K562 (cell line): Measurements from ENCODE around the gene SORCS2. TPM values are rescaled to one million over a fixed set of nuclear protein-coding genes. Genes with fewer than 3 reads are reported as not detected.

Source experiments
- ATAC-seq: fragments of 200-7000 bp; cut with Tn5 transposase; 3 replicates; pipeline ENCODE4 v1.9.1; 2020; ENCODE audit warnings: moderate library complexity
- BruUV-seq: library from RNA; stranded (reverse); fragments of 400-500 nt; replicated peaks from 2 replicates; lab custom pipeline; 2021; lab: Mats Ljungman, UMichigan
- CTCF ChIA-PET: fragments of 300-600 bp; formaldehyde crosslinking; extraction: SDS; loops from one replicate; lab custom pipeline; 2021; ENCODE audit warnings: low intra/inter-chr PET ratio; lab: Yijun Ruan, JAX
- POLR2A ChIA-PET: fragments of 300-600, 350-650 bp; sonication (Branson Sonifier 250); formaldehyde crosslinking; extraction: SDS; loops from one replicate; lab custom pipeline; 2021; ENCODE audit warnings: antibody characterized with exemption, inconsistent platforms; lab: Yijun Ruan, JAX
- DNase-seq, 4 experiments: peaks; one replicate each; pipeline versions ENCODE4 v3.0.0 to v3.0.0-alpha.2; 2011 to 2018; ENCODE audit warnings: low spot score in 3 of 4, mixed read lengths in 3 of 4; ENCODE audit errors: extremely low read depth in 1 of 4
- FAIRE-seq: peaks from 2 replicates; lab custom pipeline; 2011; peaks lifted over from hg19 to GRCh38; lab: Jason Lieb, UNC
- H2AFZ ChIP-seq: 2 replicates; pipeline ENCODE4 v1.6.0; 2011; ENCODE audit warnings: low read depth, low read length, control low read depth, inconsistent platforms
- H3K27ac ChIP-seq: fragments of 200-600 bp; 3 replicates; pipeline ENCODE4 v1.8.0; 2011; ENCODE audit warnings: low read depth, mild to moderate bottlenecking, control low read depth, inconsistent platforms, low read length, moderate library complexity, mixed read lengths; ENCODE audit errors: extremely low read depth
- H3K27me3 ChIP-seq, 2 experiments: fragments of 300-600 bp in 1 of 2; 2 replicates in 1 of 2; 3 replicates in 1 of 2; pipeline versions ENCODE4 v1.6.0 to v1.8.0; 2011; ENCODE audit warnings: inconsistent platforms in 2 of 2, low read length in 2 of 2, mild to moderate bottlenecking in 1 of 2, mixed read lengths in 1 of 2, moderate library complexity in 1 of 2; ENCODE audit not compliant: control insufficient read depth in 2 of 2, insufficient read depth in 2 of 2
- H3K36me3 ChIP-seq: fragments of 300-600 bp; 3 replicates; pipeline ENCODE4 v1.8.0; 2011; ENCODE audit warnings: mild to moderate bottlenecking, low read length, inconsistent platforms; ENCODE audit not compliant: control insufficient read depth, insufficient read depth
- H3K4me1 ChIP-seq, 2 experiments: fragments of 200-600 bp in 1 of 2; replicated peaks in 1 of 2; 2 replicates in 1 of 2; 3 replicates in 1 of 2; pipeline versions ENCODE4 v1.5.1 to v1.8.0; 2011; ENCODE audit warnings: inconsistent platforms in 2 of 2, low read length in 2 of 2, mild to moderate bottlenecking in 1 of 2, mixed read lengths in 1 of 2, moderate library complexity in 1 of 2; ENCODE audit not compliant: control insufficient read depth in 2 of 2, insufficient read depth in 2 of 2
- H3K4me2 ChIP-seq: 2 replicates; pipeline ENCODE4 v1.6.1; 2011; ENCODE audit warnings: low read length, control low read depth, inconsistent platforms, mixed read lengths; ENCODE audit not compliant: insufficient read depth
- H3K4me3 ChIP-seq: fragments of 200-600 bp; sonication (generic), shearing (Covaris generic); 2 replicates; pipeline ENCODE4 v1.5.1; 2016; ENCODE audit warnings: control low read depth, inconsistent platforms
- H3K79me2 ChIP-seq: fragments of 200-600 bp; 3 replicates; pipeline ENCODE4 v1.8.0; 2011; ENCODE audit warnings: low read length, inconsistent platforms; ENCODE audit not compliant: control insufficient read depth, insufficient read depth
- H3K9ac ChIP-seq, 2 experiments: 2 replicates each; pipeline versions ENCODE4 v1.6.0 to v1.6.1; 2011; ENCODE audit warnings: low read depth in 2 of 2, low read length in 2 of 2, control low read depth in 1 of 2, inconsistent platforms in 1 of 2, mild to moderate bottlenecking in 1 of 2, mixed read lengths in 1 of 2; ENCODE audit not compliant: insufficient read depth in 1 of 2
- H3K9me1 ChIP-seq: one replicate; pipeline ENCODE4 v1.6.0; 2011; ENCODE audit warnings: inconsistent platforms, mild to moderate bottlenecking, low read length, moderate library complexity; ENCODE audit not compliant: control insufficient read depth, insufficient read depth
- H3K9me3 ChIP-seq: replicated peaks from 2 replicates; pipeline ENCODE4 v1.5.1; 2011; ENCODE audit warnings: low read depth, low read length, inconsistent platforms; ENCODE audit not compliant: control insufficient read depth, insufficient read depth
- H4K20me1 ChIP-seq: replicated peaks from 2 replicates; pipeline ENCODE4 v1.6.1; 2011; ENCODE audit warnings: low read length, inconsistent platforms, mixed read lengths; ENCODE audit not compliant: control insufficient read depth, insufficient read depth
- HMG20A ChIP-seq: fragments of 450-650 bp; formaldehyde crosslinking; conservative IDR thresholded peaks from 2 replicates; pipeline ENCODE4 v1.4.0; 2020; ENCODE audit warnings: mild to moderate bottlenecking, mixed read lengths
- PHTF2 ChIP-seq: fragments of 250-450 bp; sonication (Bioruptor Pico); IDR thresholded peaks from 2 replicates; pipeline ENCODE4 v1.5.0; 2021; ENCODE audit warnings: mild to moderate bottlenecking
- SNRNP70 ChIP-seq: fragments of 200-400 bp; formaldehyde crosslinking; optimal IDR thresholded peaks from 2 replicates; pipeline ENCODE3; 2017; ENCODE audit warnings: low read depth, low read length
- SRSF9 ChIP-seq: fragments of 200-400 bp; formaldehyde crosslinking; IDR thresholded peaks from 2 replicates; pipeline ENCODE4 v1.6.1; 2017; ENCODE audit warnings: low read depth, low read length, borderline replicate concordance
- ZNF175 ChIP-seq: fragments of 200-800 bp; sonication (Bioruptor generic); IDR thresholded peaks from 2 replicates; pipeline ENCODE4 v1.6.1; 2016; ENCODE audit warnings: low read depth, mild to moderate bottlenecking, missing genetic modification characterization, missing compliant biosample characterization
- ZNF75A ChIP-seq: fragments of 450-650 bp; formaldehyde crosslinking; IDR thresholded peaks from 2 replicates; pipeline ENCODE4 v1.4.0; 2020; ENCODE audit warnings: mild to moderate bottlenecking
- WGBS: fragments of 100-300 bp; shearing (Covaris generic); methylation state at CpG from one replicate; pipeline ENCODE4 v1.1.6; 2016; ENCODE audit warnings: low coverage, mixed read lengths; ENCODE audit not compliant: insufficient coverage; ENCODE audit errors: missing lambda C conversion rate; 5-methylcytosine and 5-hydroxymethylcytosine counted together
- in situ Hi-C: fragments of 300-500 bp; cut with MboI; formaldehyde crosslinking; loops from 4 replicates; pipeline ENCODE4 v1.15.0; 2018; ENCODE audit warnings: inconsistent platforms, mixed read lengths
- intact Hi-C: fragments of 100-400 bp; cut with micrococcal nuclease; formaldehyde crosslinking; loops from 2 replicates; pipeline ENCODE4 v1.14.2; 2022
- polyA plus RNA-seq, 8 experiments: library from polyadenylated mRNA; depleted of rRNA in 4 of 8; stranded (reverse) in 5 of 8; unstranded in 3 of 8; fragments of >200 nt; fragmentation: Nextera tagmentation in 2 of 8; fragmentation: Illumina TruSeq in 1 of 8; extraction: Ambion mirVana in 2 of 8; extraction: Trizol in 1 of 8; gene quantifications; 2 replicates each; pipeline versions ENCODE4 v1.2.1 to v1.2.3, GENCODE V29; 2011 to 2014; ENCODE audit warnings: inconsistent platforms in 1 of 8, missing spikeins in 1 of 8
- total RNA-seq, 7 experiments: library from RNA; depleted of rRNA in 6 of 7; stranded (reverse); fragments of >200 nt in 6 of 7; fragmentation: Illumina TruSeq in 2 of 7; extraction: Trizol in 2 of 7; gene quantifications; 2 replicates each; pipeline versions ENCODE4 v1.2.1 to v1.2.3, GENCODE V29; 2011 to 2021; ENCODE audit warnings: low replicate concordance in 1 of 7
- TF ChIP-seq, protein P1 (sequence below): fragments of 250-450 bp; sonication (Bioruptor Pico); IDR thresholded peaks from 2 replicates; pipeline ENCODE4 v1.8.0; 2021; ENCODE audit warnings: moderate library complexity, mild to moderate bottlenecking, inconsistent platforms
- TF ChIP-seq, protein P2 (sequence below): fragments of 250-450 bp; sonication (Bioruptor Pico); IDR thresholded peaks from 2 replicates; pipeline ENCODE4 v1.9.0; 2021; ENCODE audit warnings: mild to moderate bottlenecking, inconsistent platforms
- TF ChIP-seq, protein P3 (sequence below): IDR thresholded peaks from 2 replicates; pipeline ENCODE4 v1.6.1; 2011; ENCODE audit warnings: borderline replicate concordance, low read depth, mild to moderate bottlenecking, moderate library complexity, low read length; ENCODE audit not compliant: insufficient read depth, poor library complexity, severe bottlenecking

The SORCS2 gene
- total and polyA plus RNA-seq, 9 of the 15 experiments (the other 6 are each of a cell fraction or from before 2014, with no cell fraction given): not detected

DNA sequence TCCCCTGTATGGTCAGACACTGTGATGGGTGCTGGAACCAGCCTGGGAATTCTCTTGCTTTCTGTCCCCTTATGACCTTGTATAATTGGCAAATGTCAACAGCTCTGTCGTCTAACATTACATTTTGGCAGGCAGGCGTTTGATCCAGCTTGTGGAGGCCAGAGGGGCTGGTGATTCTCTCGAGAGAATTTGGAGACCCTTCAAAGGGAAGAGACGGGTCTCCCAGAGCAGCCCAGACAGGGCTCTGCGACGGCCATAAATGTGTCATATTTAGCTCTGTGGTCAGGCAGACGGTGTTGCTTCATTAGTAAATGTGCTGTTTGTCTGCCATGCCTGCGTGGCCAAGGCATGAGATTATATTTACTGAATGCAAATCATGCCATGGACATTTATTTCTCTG lies 68.7 kb downstream of the SORCS2 start (continued):
- TF ChIP-seq SNRNP70 (no peak), ZNF175 (CRISPR knock-in tag) (no peak), SRSF9 (no peak)
- TF ChIP-seq, protein P1, sequence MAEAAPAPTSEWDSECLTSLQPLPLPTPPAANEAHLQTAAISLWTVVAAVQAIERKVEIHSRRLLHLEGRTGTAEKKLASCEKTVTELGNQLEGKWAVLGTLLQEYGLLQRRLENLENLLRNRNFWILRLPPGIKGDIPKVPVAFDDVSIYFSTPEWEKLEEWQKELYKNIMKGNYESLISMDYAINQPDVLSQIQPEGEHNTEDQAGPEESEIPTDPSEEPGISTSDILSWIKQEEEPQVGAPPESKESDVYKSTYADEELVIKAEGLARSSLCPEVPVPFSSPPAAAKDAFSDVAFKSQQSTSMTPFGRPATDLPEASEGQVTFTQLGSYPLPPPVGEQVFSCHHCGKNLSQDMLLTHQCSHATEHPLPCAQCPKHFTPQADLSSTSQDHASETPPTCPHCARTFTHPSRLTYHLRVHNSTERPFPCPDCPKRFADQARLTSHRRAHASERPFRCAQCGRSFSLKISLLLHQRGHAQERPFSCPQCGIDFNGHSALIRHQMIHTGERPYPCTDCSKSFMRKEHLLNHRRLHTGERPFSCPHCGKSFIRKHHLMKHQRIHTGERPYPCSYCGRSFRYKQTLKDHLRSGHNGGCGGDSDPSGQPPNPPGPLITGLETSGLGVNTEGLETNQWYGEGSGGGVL (CRISPR knock-in tag): no peak
- TF ChIP-seq, all 486 proteins: peak for 0

DNA sequence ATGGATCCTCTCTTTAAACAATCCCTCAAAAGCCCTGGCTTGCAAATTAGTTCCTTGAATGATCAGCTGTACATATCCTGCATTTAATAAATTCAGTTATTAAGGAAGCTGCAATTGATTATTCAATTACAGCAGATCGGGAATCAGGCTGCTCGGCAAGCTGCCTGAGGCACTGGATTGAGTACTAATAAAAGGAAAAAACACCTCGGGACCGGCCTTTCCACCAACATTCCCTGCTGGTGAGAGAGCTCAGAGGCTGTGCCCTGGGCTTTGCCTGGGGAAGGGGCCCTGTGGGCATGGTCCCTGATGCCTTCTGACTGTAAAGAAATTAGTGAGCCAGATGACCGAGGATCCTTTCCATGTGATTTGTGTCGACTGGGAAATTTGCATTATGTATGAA lies 69.2 kb downstream of the SORCS2 start:
- no peak for ATAC-seq
- no peak overlapping the region for H3K4me2 ChIP-seq
- no peaks in the 10 kb centered on the region for H3K4me1 ChIP-seq
- no peak overlapping the region for H3K4me3 ChIP-seq
- POLR2A ChIA-PET: no interaction called here
- H3K79me2 ChIP-seq: no peaks in the 10 kb centered on the region
- no peaks in the 10 kb centered on the region for H3K36me3 ChIP-seq
- peaks cover 8 to 53% of the 10 kb centered on the region in 2 experiments; a peak in 4 of 5 replicates for H3K27me3 ChIP-seq
- no peak overlapping the region for H3K27ac ChIP-seq
- BruUV-seq: no TSS peak
- H3K9me3 ChIP-seq: no peaks in the 10 kb centered on the region
- 1% methylated on average over 6 of the region's 6 CpGs for WGBS
- no peak for FAIRE-seq
- in situ Hi-C loops (no loop called here), intact Hi-C loops (no loop called here)
- H3K9ac ChIP-seq: no peak overlapping the region
- H4K20me1 ChIP-seq: peaks cover 4% of the 10 kb centered on the region; the same call in 1 of the 2 replicates
- no peak for DNase-seq
- TF ChIP-seq, protein P2, sequence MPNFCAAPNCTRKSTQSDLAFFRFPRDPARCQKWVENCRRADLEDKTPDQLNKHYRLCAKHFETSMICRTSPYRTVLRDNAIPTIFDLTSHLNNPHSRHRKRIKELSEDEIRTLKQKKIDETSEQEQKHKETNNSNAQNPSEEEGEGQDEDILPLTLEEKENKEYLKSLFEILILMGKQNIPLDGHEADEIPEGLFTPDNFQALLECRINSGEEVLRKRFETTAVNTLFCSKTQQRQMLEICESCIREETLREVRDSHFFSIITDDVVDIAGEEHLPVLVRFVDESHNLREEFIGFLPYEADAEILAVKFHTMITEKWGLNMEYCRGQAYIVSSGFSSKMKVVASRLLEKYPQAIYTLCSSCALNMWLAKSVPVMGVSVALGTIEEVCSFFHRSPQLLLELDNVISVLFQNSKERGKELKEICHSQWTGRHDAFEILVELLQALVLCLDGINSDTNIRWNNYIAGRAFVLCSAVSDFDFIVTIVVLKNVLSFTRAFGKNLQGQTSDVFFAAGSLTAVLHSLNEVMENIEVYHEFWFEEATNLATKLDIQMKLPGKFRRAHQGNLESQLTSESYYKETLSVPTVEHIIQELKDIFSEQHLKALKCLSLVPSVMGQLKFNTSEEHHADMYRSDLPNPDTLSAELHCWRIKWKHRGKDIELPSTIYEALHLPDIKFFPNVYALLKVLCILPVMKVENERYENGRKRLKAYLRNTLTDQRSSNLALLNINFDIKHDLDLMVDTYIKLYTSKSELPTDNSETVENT: no peak
- TF ChIP-seq, protein P3, sequence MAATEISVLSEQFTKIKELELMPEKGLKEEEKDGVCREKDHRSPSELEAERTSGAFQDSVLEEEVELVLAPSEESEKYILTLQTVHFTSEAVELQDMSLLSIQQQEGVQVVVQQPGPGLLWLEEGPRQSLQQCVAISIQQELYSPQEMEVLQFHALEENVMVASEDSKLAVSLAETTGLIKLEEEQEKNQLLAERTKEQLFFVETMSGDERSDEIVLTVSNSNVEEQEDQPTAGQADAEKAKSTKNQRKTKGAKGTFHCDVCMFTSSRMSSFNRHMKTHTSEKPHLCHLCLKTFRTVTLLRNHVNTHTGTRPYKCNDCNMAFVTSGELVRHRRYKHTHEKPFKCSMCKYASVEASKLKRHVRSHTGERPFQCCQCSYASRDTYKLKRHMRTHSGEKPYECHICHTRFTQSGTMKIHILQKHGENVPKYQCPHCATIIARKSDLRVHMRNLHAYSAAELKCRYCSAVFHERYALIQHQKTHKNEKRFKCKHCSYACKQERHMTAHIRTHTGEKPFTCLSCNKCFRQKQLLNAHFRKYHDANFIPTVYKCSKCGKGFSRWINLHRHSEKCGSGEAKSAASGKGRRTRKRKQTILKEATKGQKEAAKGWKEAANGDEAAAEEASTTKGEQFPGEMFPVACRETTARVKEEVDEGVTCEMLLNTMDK: no peak
- TF ChIP-seq HMG20A (CRISPR knock-in tag): no peak
- TF ChIP-seq PHTF2 (CRISPR knock-in tag): no peak
- TF ChIP-seq ZNF75A (CRISPR knock-in tag): no peak
- TF ChIP-seq, all 486 proteins: peak for 0
- CTCF ChIA-PET: no interaction called here
- Histone ChIP-seq H2AFZ (no peak overlapping the region), H3K9me1 (no peaks in the 10 kb centered on the region)
